Activated T-cell treated with anti-CD3 and anti-CD28 coated beads, Interleukin-2, amount 50 U/mL, for 24 hours (primary cell): ENCODE data around the gene DGCR6.
"Not testable (repeated sequence)": the region's sequence is repeated elsewhere in the genome, so short reads cannot be mapped to it uniquely, and the experiment has no call there.

ENCODE experiments used
- DNase-seq: peaks from one replicate; pipeline ENCODE4 v3.0.0-alpha.2; 2020
- H3K27ac Mint-ChIP-seq: 2 replicates; pipeline ENCODE4 v1.8.0; 2020; ENCODE audit warnings: mild to moderate bottlenecking, mixed read lengths
- H3K27me3 Mint-ChIP-seq: 2 replicates; pipeline ENCODE4 v1.8.0; 2020; ENCODE audit warnings: mixed read lengths
- H3K36me3 Mint-ChIP-seq: 2 replicates; pipeline ENCODE4 v1.8.0; 2020; ENCODE audit warnings: low read depth, mixed read lengths
- H3K4me1 Mint-ChIP-seq: 2 replicates; pipeline ENCODE4 v1.8.0; 2020; ENCODE audit warnings: low read depth, mixed read lengths
- H3K4me3 Mint-ChIP-seq: 2 replicates; pipeline ENCODE4 v1.8.0; 2020; ENCODE audit warnings: mild to moderate bottlenecking, moderate library complexity, mixed read lengths
- H3K9me3 Mint-ChIP-seq: 2 replicates; pipeline ENCODE4 v1.8.0; 2020; ENCODE audit warnings: mixed read lengths

DGCR6 gene

DNA sequence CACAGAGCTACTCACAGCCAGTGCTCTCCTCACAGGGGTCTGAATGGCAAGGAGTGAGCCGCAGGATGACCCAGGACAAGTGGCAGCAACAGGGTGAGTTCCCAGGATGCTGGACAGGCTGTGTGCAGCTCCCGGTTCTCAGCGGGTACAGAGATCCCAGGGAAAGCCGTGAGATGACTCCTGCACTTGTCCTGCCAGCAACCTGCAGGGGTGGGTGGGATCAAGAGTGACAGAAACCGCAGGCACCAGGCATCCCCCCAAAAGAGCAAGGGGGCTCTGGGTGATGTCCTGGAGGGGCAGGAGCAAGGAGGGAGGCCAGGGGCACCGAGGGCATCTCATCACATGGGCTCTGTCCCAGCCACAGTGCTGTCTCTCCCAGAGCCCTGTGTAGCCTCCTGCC lies 45.9 kb downstream of the DGCR6 start:
- Mint-ChIP-seq H3K4me3 (no peak overlapping the region), H3K9me3 (no peaks in the 10 kb centered on the region), H3K36me3 (no peaks in the 10 kb centered on the region), H3K27ac (no peak overlapping the region), H3K27me3 (peaks cover 32% of the 10 kb centered on the region), H3K4me1 (no peaks in the 10 kb centered on the region)
- DNase-seq = no peak

DNA sequence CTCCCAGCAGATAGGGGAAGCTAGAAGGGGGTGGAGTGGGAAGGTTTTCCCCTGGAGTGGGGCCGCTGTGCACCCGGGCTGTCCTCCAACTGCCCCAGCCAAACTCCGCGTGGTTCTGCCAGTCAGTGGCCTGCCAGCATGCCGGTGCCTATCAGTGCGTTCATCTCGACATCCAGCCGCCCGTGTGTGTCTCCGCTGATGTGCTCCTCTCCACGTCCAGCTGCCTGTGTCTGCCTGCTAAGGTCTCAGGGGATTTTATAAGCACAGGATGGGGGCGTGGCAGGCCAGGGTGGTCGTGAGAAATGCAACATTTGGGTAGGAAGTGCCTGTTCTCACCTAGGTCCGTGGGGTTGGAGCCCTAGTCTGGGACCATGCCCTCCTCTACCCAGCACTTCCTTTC lies 47.0 kb downstream of the DGCR6 start:
- H3K4me1 Mint-ChIP-seq, H3K9me3 Mint-ChIP-seq, H3K4me3 Mint-ChIP-seq, H3K27ac Mint-ChIP-seq, H3K36me3 Mint-ChIP-seq: not testable (repeated sequence)
- peak; percentile 20 for DNase-seq
- peaks cover 27% of the 10 kb centered on the region for H3K27me3 Mint-ChIP-seq

DNA sequence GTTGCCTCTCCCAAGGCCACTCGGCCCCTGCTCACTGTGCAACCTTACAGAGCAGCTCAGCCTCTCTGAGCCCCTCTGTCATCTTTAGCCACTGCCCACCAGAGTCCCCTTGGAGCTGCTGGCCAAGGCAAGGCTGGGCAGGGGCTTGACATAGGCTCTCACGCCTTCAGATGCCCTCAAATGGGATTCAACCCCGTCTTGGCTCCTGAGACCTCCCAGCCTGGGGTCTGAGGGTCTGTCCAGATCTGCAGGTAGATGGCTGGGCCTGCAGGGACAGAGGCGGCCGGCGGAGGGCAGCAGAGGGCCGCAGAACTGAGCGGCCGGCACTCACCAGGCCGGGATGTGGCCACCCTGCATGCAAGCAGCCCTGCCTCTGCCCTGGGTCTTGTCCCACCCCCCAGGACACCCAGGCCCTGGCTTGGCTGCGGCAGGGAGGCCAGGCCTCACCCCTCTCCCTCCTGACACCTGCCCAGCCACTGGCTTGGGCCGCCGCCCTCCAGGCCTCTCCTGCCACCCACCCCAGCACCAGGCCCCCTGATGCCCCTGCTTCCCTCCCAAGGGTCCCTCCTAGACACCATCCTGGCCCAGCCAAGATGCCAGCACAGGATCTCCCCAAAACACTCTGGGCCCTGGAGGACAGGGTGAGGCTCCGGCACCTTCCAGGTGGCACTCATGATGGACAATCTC lies 48.3 kb downstream of the DGCR6 start:
- not testable (repeated sequence) for H3K9me3 Mint-ChIP-seq, H3K27ac Mint-ChIP-seq, H3K36me3 Mint-ChIP-seq, H3K4me1 Mint-ChIP-seq, H3K4me3 Mint-ChIP-seq
- DNase-seq = peak; percentile 78
- peaks cover 19% of the 10 kb centered on the region for H3K27me3 Mint-ChIP-seq

DNA sequence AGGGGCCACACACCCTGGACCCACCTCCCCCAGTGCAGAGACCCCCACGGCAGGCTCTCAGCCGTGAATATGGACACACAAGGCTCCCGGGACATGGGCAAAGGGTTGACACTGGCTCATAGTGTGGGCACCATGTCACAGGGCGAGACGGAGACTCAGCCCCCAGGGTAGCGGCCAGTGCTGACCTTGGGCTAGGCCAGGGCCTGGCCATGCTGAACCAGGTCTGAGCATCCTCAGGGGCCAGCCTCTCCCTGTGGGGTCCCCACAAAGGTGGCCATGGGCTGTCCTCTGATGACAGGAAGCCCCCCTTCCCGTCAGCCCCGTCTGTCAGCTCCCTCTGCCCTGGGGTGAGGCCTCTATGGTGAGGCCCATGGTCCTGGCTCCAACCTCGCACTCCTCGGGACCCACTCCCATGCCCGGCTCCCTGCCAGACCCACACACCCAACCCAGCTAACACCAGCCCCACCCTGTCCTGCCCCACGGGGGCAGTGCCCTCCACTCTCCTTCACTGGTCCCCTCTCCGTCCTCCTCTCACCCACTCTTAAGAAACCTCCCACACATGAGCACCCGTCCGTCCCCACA lies 49.0 kb downstream of the DGCR6 start:
- DNase-seq = no peak
- Mint-ChIP-seq H3K27ac (no peak overlapping the region), H3K4me1 (peaks cover 2% of the 10 kb centered on the region), H3K4me3 (no peak overlapping the region), H3K27me3 (peaks cover 14% of the 10 kb centered on the region), H3K9me3 (no peaks in the 10 kb centered on the region), H3K36me3 (no peaks in the 10 kb centered on the region)

DNA sequence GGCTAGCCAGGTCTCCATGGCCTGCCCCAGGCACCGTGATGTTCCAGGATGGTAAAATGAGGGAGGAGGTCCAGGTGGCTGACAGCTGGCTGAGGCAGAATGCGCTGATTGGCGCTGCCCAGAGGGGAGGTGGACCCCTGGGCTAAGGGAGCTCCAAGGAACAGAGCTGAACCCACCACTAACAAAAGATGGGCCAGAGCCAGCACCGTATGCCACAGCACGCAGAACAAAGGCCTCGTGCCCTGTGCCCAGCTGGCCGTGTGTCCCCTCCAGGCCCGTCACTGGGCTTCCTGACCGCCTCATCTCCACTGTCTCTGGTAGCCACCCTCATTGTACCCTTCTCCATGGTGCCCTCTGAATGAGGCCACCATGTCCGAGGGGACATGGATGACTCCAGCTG lies 49.6 kb downstream of the DGCR6 start:
- Mint-ChIP-seq H3K4me1 (peaks cover 2% of the 10 kb centered on the region), H3K4me3 (no peak overlapping the region), H3K27me3 (peaks cover 10% of the 10 kb centered on the region), H3K9me3 (no peaks in the 10 kb centered on the region), H3K36me3 (no peaks in the 10 kb centered on the region), H3K27ac (no peak overlapping the region)
- DNase-seq = no peak

DNA sequence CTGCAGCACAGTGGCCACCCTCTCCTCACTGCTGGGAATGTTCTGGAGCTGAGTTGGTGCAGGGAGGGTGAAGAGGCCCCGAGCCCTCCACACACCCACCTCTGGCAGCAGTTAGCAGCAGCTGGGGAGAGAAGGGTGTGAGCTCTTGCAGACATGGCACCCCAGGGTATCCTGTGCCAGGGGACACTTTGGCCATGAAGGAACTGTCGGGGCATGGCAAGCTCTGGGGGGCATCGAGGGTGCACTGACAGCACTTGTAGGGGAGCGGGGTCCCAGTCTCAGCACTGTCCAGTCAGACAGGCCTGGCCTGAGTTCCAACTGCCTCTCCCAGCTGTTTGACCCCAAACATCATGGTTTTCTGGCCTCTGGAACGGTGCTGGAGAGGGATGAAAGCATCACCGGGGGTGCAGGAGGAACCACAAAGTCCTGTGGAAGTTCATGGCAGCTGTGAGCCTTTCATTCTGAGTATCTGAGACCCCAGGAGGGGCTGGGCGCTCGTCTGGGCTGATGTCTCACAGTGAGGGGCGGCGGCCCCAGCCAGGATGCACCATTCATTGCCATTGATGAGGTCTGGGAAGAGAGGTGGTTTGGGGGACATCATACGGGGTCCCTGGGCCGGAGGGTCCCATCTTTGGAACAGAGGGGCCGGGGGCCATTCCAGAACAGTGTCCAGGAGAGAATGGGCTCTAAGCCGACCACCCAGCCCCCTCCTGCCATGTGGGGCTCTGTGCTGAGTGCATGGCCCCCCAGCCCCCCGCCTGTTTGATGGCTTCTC lies 50.2 kb downstream of the DGCR6 start:
- DNase-seq = peak; percentile 24
- not testable (repeated sequence) for H3K4me1 Mint-ChIP-seq, H3K36me3 Mint-ChIP-seq, H3K4me3 Mint-ChIP-seq, H3K27ac Mint-ChIP-seq, H3K9me3 Mint-ChIP-seq, H3K27me3 Mint-ChIP-seq

DNA sequence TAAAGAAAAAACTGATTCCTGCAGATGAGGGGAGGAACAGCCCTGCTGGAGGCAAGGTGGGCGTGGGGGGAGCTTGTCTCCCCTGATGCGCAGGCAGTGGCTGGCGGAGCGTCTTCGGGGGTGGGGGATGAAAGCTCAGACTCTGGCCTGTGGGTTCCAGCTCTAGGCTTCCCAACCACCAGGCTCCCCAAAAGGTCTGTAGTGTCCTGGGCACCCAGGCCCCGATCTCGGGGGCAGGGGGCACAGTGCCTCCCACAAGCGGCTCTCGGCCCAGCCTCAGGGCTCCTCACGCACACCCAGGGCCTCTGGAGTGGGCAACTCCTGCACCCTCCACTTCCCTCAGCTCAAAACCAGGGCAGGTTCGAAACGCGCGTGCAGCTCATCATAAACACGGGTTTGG lies 50.8 kb downstream of the DGCR6 start:
- not testable (repeated sequence) for DNase-seq, H3K27ac Mint-ChIP-seq, H3K9me3 Mint-ChIP-seq, H3K27me3 Mint-ChIP-seq, H3K4me3 Mint-ChIP-seq, H3K4me1 Mint-ChIP-seq, H3K36me3 Mint-ChIP-seq

DNA sequence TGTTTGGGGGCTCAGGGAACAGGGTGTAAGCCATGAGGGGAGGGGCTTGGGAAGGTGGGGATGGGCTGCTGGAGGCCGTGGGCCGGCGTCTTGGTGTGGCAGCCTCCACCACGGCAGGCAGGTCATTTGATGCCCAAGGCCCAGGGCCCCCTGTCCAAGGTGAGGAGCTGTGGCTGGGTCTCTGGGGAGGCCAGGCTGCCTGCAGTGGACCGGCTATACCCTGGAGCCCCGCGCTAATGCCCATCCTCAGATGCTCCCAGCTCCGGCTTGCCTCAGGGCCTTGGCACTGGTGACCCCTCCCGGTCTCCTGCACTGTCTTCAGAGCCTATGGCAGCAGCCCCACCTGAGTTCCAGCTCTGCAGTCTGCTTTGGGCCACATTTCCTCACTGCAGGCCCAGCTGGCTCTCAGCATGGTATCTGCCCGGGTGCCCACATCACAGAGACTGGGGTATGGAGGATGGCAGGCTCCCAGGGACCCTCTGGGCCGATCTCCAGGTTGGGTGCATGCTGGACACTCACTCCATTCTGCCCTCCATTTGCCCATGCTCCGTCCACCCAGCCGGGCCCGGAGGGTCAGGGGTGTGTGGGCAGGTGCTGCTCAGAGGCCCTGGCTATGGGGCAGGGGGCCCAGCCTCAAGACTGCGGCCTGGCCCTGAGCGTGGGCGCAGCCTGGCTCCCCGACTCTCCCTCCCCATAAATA lies 51.7 kb downstream of the DGCR6 start:
- H3K27me3 Mint-ChIP-seq, H3K4me3 Mint-ChIP-seq, H3K9me3 Mint-ChIP-seq, H3K36me3 Mint-ChIP-seq, H3K4me1 Mint-ChIP-seq, H3K27ac Mint-ChIP-seq: not testable (repeated sequence)
- peak; percentile 26 for DNase-seq

DNA sequence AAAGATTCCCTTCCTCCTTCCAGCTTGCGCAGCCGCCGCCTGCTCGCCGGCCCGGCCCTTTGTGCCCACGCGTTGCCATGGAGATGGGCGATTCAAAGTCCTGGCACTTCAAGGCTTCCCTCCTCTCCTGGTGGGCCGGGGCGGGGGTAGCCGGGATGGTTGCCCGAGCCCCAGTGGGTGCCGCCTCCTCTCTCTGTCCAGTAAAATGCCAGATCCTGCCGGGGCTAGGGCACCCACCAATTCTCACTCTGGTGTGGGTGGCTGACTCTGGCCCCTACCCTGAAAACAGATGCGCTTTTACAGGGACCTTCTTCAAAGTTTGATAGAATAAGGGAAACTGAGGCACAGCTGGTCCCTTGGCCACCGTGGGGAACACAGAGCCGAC lies 52.2 kb downstream of the DGCR6 start:
- H3K27ac Mint-ChIP-seq, H3K9me3 Mint-ChIP-seq, DNase-seq, H3K36me3 Mint-ChIP-seq, H3K4me3 Mint-ChIP-seq, H3K4me1 Mint-ChIP-seq, H3K27me3 Mint-ChIP-seq: not testable (repeated sequence)

DNA sequence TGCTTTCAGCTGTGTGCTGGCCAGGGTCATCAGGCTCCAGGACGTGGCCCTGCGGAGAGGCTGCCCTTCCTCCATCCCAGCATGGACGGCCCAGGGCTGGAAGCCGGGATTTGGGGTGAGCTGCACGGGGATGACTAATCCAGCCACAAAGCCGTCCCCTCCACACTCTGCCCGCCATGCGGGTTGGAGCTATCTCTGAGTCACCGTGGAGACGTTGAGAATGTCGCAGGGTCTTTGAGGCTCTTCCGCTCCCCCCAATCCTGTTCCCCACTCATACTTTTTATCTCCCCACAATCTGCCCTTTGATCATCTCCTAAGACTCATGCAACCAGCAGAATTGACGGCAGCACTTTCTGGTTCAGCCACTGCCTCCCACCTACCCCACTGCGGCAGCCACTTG lies 52.6 kb downstream of the DGCR6 start:
- not testable (repeated sequence) for H3K4me1 Mint-ChIP-seq, H3K36me3 Mint-ChIP-seq, H3K27me3 Mint-ChIP-seq, H3K4me3 Mint-ChIP-seq, H3K9me3 Mint-ChIP-seq
- peak; percentile 31 for DNase-seq
- peak overlapping the region; percentile 1 for H3K27ac Mint-ChIP-seq

DNA sequence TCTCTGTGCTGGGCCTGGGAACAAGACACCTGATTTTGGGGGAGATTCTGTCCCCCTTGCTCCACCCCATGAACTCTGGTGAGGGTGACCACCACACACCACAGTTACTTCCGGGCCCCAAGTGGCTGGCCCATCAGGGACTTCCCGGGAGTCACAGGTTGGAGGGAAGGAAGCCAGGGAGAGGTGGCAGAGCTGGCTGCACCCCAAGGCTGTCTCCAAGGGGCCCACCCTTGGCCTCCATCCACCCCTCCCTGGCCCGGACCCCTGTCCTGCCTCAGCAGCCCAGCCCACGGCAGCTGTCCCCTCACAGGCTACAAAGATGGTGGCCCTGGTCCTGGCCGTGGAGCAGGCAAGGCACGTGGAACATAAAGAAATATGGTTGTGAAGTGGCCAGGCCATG lies 53.1 kb downstream of the DGCR6 start:
- H3K9me3 Mint-ChIP-seq, H3K27ac Mint-ChIP-seq: not testable (repeated sequence)

DNA sequence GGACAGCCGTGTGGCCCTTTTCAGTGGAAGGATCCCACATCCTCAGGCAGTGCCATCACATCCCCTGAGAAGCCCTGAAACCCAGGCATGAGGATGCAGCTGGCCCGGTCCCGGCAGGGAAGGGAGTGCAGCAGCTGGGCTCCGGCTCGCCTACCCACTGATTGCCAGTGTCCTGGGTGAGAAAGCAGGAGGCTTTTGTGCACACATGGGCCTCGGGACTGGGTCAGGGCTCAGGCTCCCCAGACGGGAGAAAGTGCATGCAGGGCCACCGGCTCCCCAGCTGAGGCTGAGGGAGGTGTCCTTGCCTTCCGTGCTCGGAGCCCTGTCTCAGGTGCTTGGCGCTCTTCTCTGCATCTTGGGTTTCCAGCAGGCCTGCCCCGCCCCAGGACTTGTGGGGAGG lies 53.6 kb downstream of the DGCR6 start:
- not testable (repeated sequence) for H3K4me3 Mint-ChIP-seq, H3K36me3 Mint-ChIP-seq, DNase-seq, H3K27me3 Mint-ChIP-seq, H3K9me3 Mint-ChIP-seq, H3K27ac Mint-ChIP-seq, H3K4me1 Mint-ChIP-seq

More for the DNA sequence above, 53.1 kb downstream of the DGCR6 start:
- not testable (repeated sequence) for H3K36me3 Mint-ChIP-seq, H3K27me3 Mint-ChIP-seq, H3K4me3 Mint-ChIP-seq, H3K4me1 Mint-ChIP-seq
- DNase-seq = peak; percentile 11

DNA sequence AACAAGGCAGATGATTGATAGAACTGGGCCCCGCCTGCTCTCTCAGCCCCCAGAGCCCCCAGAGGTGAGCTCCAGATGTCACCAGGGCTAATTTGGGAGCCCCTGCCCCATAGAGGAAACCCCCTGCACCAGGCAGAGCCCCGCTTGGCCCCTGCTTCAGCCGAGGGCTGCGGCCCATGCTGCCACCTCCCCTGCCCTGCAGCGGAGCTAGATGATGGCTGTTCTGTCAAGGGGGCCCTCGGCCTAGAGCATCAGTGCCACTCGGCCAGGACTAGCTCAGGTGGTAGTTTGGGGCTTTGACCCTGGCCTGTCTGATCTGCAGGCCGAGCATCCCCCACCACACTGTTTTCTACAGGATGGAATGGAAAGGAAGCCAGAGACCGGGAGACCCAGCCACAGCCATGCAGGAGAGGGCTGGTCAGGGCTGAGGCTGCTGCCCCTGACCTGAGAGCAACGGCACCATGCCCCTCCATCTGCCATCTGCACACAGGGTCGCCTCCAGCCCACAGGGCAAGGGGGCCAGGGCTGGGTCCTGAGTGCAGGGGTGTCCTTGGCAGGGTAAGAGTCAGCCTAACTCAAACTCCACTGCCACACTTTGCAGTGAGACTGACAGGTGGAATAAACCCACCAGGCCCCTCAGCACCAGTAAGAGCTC lies 54.2 kb downstream of the DGCR6 start:
- not testable (repeated sequence) for H3K4me3 Mint-ChIP-seq, H3K27ac Mint-ChIP-seq, H3K9me3 Mint-ChIP-seq, DNase-seq, H3K36me3 Mint-ChIP-seq, H3K27me3 Mint-ChIP-seq, H3K4me1 Mint-ChIP-seq

DNA sequence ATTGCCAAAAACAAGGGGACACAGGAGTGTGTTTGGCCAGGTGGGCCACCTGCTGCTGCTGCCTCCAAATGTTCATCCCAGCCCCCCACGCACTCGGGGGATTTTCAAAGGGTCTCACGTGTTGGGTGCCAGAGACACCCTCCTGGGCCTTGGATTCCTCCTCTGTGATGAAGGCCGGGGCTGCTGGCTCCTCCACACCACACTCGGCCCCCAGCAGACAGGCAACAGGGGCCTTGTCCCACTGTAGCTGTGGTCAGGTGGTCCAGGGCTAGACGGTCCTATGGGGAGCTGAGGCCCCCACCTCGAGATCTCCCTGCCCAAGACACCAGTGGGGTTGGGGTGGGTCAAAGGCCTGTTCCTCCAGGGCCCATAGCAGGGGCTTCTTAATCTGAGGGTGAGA lies 55.1 kb downstream of the DGCR6 start:
- H3K9me3 Mint-ChIP-seq, H3K27me3 Mint-ChIP-seq, H3K4me1 Mint-ChIP-seq, H3K36me3 Mint-ChIP-seq, H3K27ac Mint-ChIP-seq, H3K4me3 Mint-ChIP-seq: not testable (repeated sequence)
- peak; percentile 25 for DNase-seq
